T-helper 2 cell treated with Interferon-gamma antibody and Interleukin-4, amounts not matched to agents 5 μg/mL and 100 μg/mL, for 36 hours (primary cell): Measurements from ENCODE around the gene KIF26B.

Experiments used
- DNase-seq: peaks from one replicate; pipeline ENCODE4 v3.0.0; 2021; ENCODE audit warnings: low spot score
- H3K27ac Mint-ChIP-seq: one replicate; pipeline ENCODE4 v1.8.0; 2021; ENCODE audit warnings: mild to moderate bottlenecking, mixed read lengths
- H3K27me3 Mint-ChIP-seq: one replicate; pipeline ENCODE4 v1.8.0; 2021; ENCODE audit warnings: low read depth, mixed read lengths
- H3K36me3 Mint-ChIP-seq: one replicate; pipeline ENCODE4 v1.8.0; 2021; ENCODE audit warnings: low read depth, mixed read lengths
- H3K4me1 Mint-ChIP-seq: one replicate; pipeline ENCODE4 v1.8.0; 2021; ENCODE audit warnings: low read depth, mixed read lengths
- H3K4me3 Mint-ChIP-seq: one replicate; pipeline ENCODE4 v1.8.0; 2022; ENCODE audit warnings: mild to moderate bottlenecking, moderate library complexity, mixed read lengths
- H3K9me3 Mint-ChIP-seq: one replicate; pipeline ENCODE4 v1.8.0; 2021; ENCODE audit warnings: mixed read lengths

The KIF26B gene

GRCh38 chr1:245148861-245149260 lies 5.9 kb upstream of the KIF26B start:
- no peak for DNase-seq
- peaks cover 8% of the 10 kb centered on the region for H3K4me1 Mint-ChIP-seq
- H3K27ac Mint-ChIP-seq, result no peak overlapping the region
- no peak overlapping the region for H3K4me3 Mint-ChIP-seq
- H3K36me3 Mint-ChIP-seq, result no peaks in the 10 kb centered on the region
- H3K27me3 Mint-ChIP-seq, result peaks cover 41% of the 10 kb centered on the region
- H3K9me3 Mint-ChIP-seq, result no peaks in the 10 kb centered on the region

DNA sequence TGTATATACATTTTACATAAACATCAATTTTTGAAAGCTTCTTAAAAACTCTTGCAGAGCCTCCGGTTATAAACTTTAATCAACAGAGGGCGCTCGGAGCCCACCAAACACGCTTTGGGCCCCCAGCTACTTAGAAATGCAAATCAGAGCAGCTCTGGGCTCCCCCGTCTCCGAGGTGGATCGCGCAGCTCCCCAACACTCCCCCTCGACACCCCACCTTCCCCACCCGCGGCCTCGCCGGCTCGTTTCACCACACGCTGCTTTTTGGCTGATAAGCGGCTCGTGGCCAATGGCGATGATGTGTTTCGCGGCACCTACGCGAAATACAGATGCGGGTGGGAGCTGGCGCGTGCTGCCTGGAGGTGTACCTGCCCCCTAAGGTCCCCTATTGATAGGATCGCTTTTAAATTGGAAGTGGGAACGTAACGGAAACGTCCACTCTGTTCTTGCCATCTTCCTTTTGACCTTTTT lies 1.7 kb upstream of the KIF26B start:
- peak; percentile 51 for DNase-seq
- no peaks in the 10 kb centered on the region for H3K36me3 Mint-ChIP-seq
- H3K4me1 Mint-ChIP-seq, result peaks cover 10% of the 10 kb centered on the region
- H3K4me3 Mint-ChIP-seq, result peak overlapping the region; percentile 78
- no peak overlapping the region for H3K27ac Mint-ChIP-seq
- H3K9me3 Mint-ChIP-seq, result no peaks in the 10 kb centered on the region
- peaks cover 67% of the 10 kb centered on the region for H3K27me3 Mint-ChIP-seq

GRCh38 chr1:245153552-245154428 lies 995 bp upstream of the KIF26B start:
- Mint-ChIP-seq H3K9me3 (no peaks in the 10 kb centered on the region), H3K36me3 (no peaks in the 10 kb centered on the region), H3K4me1 (peaks cover 10% of the 10 kb centered on the region), H3K4me3 (peak overlapping the region; percentile 78), H3K27me3 (peaks cover 70% of the 10 kb centered on the region), H3K27ac (no peak overlapping the region)
- DNase-seq, result peak; percentile 8

DNA sequence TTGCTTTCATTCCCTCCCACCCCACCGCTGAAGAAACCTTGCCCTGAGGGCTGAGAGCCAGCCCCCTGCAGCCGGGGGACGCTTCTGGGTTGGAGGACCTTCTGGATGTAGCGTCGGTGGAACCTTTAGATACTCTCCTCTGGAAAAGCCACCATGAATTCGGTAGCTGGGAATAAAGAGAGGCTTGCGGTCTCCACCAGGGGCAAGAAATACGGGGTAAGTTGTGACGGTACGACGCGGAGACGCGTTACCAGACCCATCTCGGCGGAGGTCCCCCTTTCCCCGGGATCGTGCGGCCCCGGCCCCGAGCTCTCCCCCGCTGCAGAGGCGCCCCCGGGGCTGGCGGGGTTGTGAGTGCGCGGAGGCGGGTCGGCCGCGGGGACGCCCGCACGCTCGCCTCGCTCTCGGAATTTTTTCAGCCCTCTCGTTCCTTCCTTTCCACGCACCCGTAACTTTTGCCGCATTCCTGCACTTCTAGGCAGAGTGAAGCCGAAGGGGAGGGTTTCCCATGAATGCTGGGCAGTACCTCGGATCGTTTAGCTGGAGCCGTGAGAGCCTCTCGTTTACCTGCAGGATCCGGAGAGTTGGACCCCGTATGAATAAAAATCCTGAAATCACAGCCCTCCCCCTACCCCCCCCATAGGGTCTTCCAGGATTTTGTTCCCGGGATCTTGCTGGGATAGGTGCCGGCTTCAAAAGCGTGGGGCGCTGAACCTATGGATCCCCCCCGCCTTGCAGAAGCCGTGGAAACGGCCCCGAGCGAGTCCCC lies 671 bp downstream of the KIF26B start:
- Mint-ChIP-seq H3K9me3 (no peaks in the 10 kb centered on the region), H3K36me3 (no peaks in the 10 kb centered on the region), H3K4me3 (peak overlapping the region; percentile 77), H3K27ac (no peak overlapping the region), H3K4me1 (peaks cover 10% of the 10 kb centered on the region), H3K27me3 (peaks cover 66% of the 10 kb centered on the region)
- DNase-seq, result no peak

GRCh38 chr1:245156041-245156735 lies 1.4 kb downstream of the KIF26B start:
- H3K36me3 Mint-ChIP-seq, result no peaks in the 10 kb centered on the region
- no peak overlapping the region for H3K27ac Mint-ChIP-seq
- peaks cover 60% of the 10 kb centered on the region for H3K27me3 Mint-ChIP-seq
- peaks cover 10% of the 10 kb centered on the region for H3K4me1 Mint-ChIP-seq
- peak overlapping the region; percentile 77 for H3K4me3 Mint-ChIP-seq
- DNase-seq, result peak; percentile 80
- no peaks in the 10 kb centered on the region for H3K9me3 Mint-ChIP-seq

GRCh38 chr1:245156736-245157505 lies 2.1 kb downstream of the KIF26B start:
- H3K36me3 Mint-ChIP-seq, result no peaks in the 10 kb centered on the region

GRCh38 chr1:245158913-245159312 lies 4.1 kb downstream of the KIF26B start:
- H3K9me3 Mint-ChIP-seq, result no peaks in the 10 kb centered on the region
- peaks cover 33% of the 10 kb centered on the region for H3K27me3 Mint-ChIP-seq
- no peak overlapping the region for H3K4me3 Mint-ChIP-seq
- DNase-seq, result no peak
- H3K4me1 Mint-ChIP-seq, result peaks cover 2% of the 10 kb centered on the region
- H3K27ac Mint-ChIP-seq, result no peak overlapping the region
- H3K36me3 Mint-ChIP-seq, result no peaks in the 10 kb centered on the region

More at GRCh38 chr1:245156736-245157505, 2.1 kb downstream of the KIF26B start:
- Mint-ChIP-seq H3K4me3 (peak overlapping the region; percentile 68), H3K4me1 (peaks cover 10% of the 10 kb centered on the region), H3K27ac (no peak overlapping the region), H3K9me3 (no peaks in the 10 kb centered on the region), H3K27me3 (peaks cover 52% of the 10 kb centered on the region)
- peak; percentile 6 for DNase-seq

DNA sequence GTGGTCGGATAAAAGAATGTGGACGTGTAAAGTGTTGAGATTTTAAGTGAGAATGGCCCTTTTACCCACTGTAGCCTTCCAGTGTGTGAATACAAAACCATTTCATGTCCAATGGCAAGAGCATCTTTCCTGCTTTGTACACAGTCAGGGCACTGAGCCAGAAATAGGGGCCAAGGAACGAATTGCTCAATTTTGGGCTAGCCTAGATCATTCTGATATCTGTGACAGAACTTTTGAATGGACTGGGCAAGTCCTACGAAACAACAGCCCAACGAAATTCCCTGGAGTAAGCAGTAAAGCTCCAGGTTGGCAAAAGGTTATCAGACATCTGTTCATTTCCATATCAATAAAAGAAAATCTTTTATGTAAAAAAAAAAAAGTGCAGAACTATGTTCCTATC lies 5.5 kb downstream of the KIF26B start:
- no peak for DNase-seq

GRCh38 chr1:245160741-245161400 lies 6.1 kb downstream of the KIF26B start:
- Mint-ChIP-seq H3K4me1 (peaks cover under 1% of the 10 kb centered on the region), H3K9me3 (no peaks in the 10 kb centered on the region), H3K27me3 (peaks cover 27% of the 10 kb centered on the region), H3K36me3 (no peaks in the 10 kb centered on the region), H3K27ac (no peak overlapping the region), H3K4me3 (no peak overlapping the region)
- no peak for DNase-seq

More for the DNA sequence above, 5.5 kb downstream of the KIF26B start:
- no peaks in the 10 kb centered on the region for H3K36me3 Mint-ChIP-seq
- no peaks in the 10 kb centered on the region for H3K9me3 Mint-ChIP-seq
- no peak overlapping the region for H3K27ac Mint-ChIP-seq
- H3K27me3 Mint-ChIP-seq, result peaks cover 28% of the 10 kb centered on the region
- H3K4me3 Mint-ChIP-seq, result no peak overlapping the region
- peaks cover 2% of the 10 kb centered on the region for H3K4me1 Mint-ChIP-seq

GRCh38 chr1:245161866-245162265 lies 7.1 kb downstream of the KIF26B start:
- peaks cover 33% of the 10 kb centered on the region for H3K27me3 Mint-ChIP-seq
- H3K27ac Mint-ChIP-seq, result no peak overlapping the region
- H3K9me3 Mint-ChIP-seq, result no peaks in the 10 kb centered on the region
- no peaks in the 10 kb centered on the region for H3K36me3 Mint-ChIP-seq
- no peak overlapping the region for H3K4me3 Mint-ChIP-seq
- no peaks in the 10 kb centered on the region for H3K4me1 Mint-ChIP-seq
- no peak for DNase-seq

DNA sequence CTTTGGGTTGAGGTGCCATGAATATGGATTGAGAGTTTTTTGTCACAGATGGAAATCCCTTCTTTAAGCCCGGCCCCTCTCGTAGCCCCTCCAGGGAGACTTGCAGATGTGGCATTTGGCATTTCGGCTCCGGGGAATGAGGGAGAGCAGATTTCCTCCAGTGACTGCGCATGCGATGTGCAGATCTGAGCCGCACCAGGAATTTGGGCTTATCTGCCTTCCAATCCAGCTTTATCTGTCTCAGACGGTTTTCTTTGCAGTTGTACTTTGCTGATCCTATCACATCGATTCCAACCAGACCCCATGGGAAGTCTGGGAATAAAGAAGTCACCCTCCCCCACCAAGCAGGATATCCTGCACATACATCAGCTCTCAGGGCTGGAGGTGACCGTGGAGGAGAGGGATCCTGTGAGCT lies 11.7 kb downstream of the KIF26B start:
- H3K27ac Mint-ChIP-seq, result no peak overlapping the region
- no peaks in the 10 kb centered on the region for H3K36me3 Mint-ChIP-seq
- no peaks in the 10 kb centered on the region for H3K9me3 Mint-ChIP-seq
- no peak overlapping the region for H3K4me3 Mint-ChIP-seq
- no peak for DNase-seq
- no peaks in the 10 kb centered on the region for H3K4me1 Mint-ChIP-seq
- H3K27me3 Mint-ChIP-seq, result peaks cover 29% of the 10 kb centered on the region

- Mint-ChIP-seq H3K4me1 (no peaks in the 10 kb centered on the region), H3K4me3 (no peak overlapping the region), H3K36me3 (no peaks in the 10 kb centered on the region), H3K9me3 (no peaks in the 10 kb centered on the region), H3K27me3 (peaks cover 29% of the 10 kb centered on the region), H3K27ac (no peak overlapping the region)
- no peak for DNase-seq
These were observed 13.3 kb downstream of the KIF26B start for GRCh38 chr1:245168086-245168485.

DNA sequence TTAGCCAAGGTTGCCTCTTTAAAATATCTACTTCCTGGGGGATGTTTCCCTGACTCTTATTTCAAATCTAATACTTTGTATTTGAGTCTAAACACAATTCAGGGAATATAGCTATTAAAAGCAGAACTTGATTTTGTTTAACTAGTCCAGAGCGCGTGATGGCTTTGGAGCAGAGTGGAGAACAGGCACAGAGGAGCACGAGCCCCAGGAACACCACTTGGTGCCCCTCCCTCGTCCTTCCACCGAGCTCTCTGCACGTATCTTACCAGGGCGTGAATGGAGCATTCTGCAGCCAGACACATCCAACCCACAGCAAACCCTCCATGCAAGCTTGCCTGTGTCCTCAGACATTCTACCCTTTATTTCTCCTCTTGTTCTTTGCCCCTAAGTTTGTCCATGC lies 14.1 kb downstream of the KIF26B start:
- Mint-ChIP-seq H3K4me1 (no peaks in the 10 kb centered on the region), H3K9me3 (no peaks in the 10 kb centered on the region), H3K27ac (no peak overlapping the region), H3K4me3 (no peak overlapping the region), H3K36me3 (no peaks in the 10 kb centered on the region), H3K27me3 (peaks cover 29% of the 10 kb centered on the region)
- no peak for DNase-seq
